ENCODE data around the gene EN1.

Gene EN1

DNA sequence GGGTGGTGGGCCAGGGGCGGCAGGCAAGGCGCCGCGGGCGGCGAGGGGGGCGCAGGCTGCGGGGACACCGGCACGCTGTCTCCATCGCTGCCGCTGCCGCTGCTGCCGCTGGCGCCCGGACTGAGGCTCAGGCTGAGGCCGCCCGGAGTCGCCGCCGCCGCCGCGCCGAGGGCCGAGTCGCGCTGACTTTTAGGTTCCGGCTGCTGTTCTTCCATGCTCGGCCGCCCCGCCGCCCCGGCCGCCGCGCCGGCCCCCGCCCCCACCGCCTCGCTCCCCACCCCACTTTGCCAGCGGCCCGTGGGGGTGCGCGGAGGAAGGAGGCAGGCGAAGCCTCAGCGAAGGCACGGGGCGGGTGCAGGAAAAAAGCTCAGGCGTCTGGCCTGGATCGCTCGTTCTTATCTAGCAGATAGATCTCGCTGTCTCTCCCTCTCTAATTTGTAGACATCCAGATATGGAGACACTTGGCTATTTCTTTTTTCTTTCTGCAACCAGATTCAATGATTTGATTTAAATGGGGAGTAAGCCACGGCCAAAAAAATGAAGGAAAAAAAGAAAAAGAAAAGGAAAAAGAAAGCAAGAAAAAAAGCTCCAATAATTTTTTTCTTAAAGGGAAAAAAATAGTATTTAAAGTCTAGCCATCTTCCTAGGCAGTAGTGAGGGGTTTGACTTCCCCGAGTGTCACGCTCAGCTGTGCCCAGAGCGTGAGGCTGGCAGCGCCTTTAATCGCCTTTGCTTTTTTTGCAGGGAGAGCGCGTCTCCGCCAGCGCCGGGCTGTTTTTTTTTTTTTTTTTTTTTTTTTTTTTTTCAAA is at the start of gene EN1:
Gene EN1 (minus strand): TSS at position 696 of the 809 bp plus-strand sequence. CDS start 481 bp downstream, at position 215.
- Mint-ChIP-seq H3K4me3 (peak within 1 kb of the TSS; percentile 69), H3K9me3 (no peaks in the 10 kb centered on the region), H3K27me3 (peaks cover 59% of the 10 kb centered on the region), H3K4me1 (peaks cover 37% of the 10 kb centered on the region), H3K36me3 (no peaks in the 10 kb centered on the region), H3K27ac (peak within 1 kb of the TSS; percentile 15)

DNA sequence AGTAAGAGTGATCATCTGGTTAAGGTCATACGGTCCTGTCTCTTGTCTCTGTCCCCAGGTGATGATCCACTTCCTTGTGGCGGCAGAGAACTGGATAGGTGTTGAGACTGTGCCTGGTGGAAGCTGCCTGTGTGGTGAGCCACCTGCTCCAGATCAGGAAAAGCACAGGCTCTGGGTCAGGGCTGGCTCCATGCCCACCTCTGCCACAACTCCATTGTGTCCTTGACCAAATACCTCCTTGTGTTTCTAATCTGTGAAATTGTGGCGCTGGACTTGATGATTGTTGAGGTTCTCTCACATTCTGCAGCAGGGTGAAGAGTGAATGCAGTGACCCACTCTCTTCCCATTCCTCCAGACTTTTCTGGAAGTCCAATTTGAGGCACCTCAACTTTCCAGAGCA is 45.7 kb upstream of the EN1 start:
- no peaks in the 10 kb centered on the region for H3K27me3 Mint-ChIP-seq
- peaks cover 12% of the 10 kb centered on the region for H3K9me3 Mint-ChIP-seq
- no peak overlapping the region for H3K4me3 Mint-ChIP-seq
- no peaks in the 10 kb centered on the region for H3K4me1 Mint-ChIP-seq
- H3K27ac Mint-ChIP-seq, result no peak overlapping the region
- peaks cover 12% of the 10 kb centered on the region for H3K36me3 Mint-ChIP-seq

DNA sequence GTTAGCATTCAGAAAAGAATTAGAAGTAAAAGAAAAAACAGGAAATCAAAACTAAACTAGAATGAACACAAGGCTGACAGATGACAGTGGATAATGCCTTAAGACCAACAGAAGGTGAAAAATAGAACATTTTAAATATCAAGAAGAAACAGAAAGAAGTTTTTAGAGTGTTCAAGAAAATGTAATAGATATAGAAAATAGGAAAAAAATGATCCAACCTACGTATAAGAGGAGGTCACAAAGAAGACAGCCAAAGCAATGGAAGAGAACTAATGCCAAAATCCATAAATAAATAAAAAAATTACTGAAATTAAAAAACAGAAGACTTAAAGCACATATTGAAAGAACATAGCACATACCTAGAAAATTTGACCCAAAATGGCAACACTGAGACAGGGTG is 42.5 kb upstream of the EN1 start:
- H3K27me3 Mint-ChIP-seq, result no peaks in the 10 kb centered on the region
- H3K27ac Mint-ChIP-seq, result no peak overlapping the region
- peaks cover 6% of the 10 kb centered on the region for H3K4me1 Mint-ChIP-seq
- peaks cover 12% of the 10 kb centered on the region for H3K9me3 Mint-ChIP-seq
- H3K36me3 Mint-ChIP-seq, result peaks cover 12% of the 10 kb centered on the region
- no peak overlapping the region for H3K4me3 Mint-ChIP-seq

DNA sequence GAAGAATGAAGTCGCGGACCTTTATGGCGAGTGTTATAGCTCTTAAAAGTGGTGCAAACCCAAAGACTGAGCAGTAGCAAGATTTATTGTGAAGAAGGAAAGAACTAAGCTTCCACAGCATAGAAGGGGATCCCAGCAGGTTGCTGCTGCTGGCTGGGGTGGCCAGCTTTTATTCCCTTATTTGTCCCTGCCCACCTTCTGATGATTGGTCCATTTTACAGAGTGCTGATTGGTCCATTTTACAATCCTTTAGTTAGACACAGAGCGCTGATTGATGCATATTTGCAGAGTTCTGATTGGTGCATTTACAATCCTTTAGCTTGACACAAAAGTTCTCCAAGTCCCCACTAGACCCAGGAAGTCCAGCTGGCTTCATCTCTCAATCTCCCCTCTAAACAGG is 36.3 kb upstream of the EN1 start:
- H3K27ac Mint-ChIP-seq, result no peak overlapping the region
- peaks cover under 1% of the 10 kb centered on the region for H3K27me3 Mint-ChIP-seq
- H3K4me1 Mint-ChIP-seq, result peaks cover 38% of the 10 kb centered on the region
- peaks cover under 1% of the 10 kb centered on the region for H3K9me3 Mint-ChIP-seq
- H3K36me3 Mint-ChIP-seq, result peaks cover under 1% of the 10 kb centered on the region
- H3K4me3 Mint-ChIP-seq, result no peak overlapping the region

DNA sequence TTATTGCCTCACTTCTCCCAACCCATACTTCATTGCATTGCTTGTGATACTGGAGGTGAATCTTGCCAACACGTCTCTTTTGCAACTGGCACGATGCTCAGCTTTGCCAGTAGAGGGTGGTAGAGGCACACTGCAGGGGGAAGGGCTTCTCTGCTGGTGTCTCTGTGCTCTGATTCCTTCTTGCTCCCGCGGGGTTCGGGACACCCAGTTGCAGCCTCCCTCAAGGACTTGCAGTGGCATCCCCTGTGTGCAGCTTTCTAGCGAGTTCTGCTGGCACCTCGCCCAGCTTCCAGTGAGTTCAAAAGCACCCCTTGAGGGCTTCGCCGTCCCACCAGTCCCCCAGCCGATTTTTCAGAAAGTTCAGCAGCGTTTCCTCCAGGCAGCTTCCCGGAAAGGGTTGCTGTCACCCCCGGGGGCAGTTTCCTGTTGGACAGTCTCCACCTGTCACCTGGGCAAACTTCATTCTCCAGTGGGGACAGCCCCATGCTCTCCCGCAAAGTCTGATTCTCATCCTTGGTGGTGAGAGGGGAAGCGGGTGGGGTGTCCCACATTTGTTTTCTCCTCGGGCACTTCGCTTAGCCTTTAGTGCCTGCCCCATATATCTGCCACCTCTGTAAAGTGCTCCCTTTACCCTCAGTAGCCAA is 35.4 kb upstream of the EN1 start:
- peak overlapping the region; percentile 77 for H3K27ac Mint-ChIP-seq

DNA sequence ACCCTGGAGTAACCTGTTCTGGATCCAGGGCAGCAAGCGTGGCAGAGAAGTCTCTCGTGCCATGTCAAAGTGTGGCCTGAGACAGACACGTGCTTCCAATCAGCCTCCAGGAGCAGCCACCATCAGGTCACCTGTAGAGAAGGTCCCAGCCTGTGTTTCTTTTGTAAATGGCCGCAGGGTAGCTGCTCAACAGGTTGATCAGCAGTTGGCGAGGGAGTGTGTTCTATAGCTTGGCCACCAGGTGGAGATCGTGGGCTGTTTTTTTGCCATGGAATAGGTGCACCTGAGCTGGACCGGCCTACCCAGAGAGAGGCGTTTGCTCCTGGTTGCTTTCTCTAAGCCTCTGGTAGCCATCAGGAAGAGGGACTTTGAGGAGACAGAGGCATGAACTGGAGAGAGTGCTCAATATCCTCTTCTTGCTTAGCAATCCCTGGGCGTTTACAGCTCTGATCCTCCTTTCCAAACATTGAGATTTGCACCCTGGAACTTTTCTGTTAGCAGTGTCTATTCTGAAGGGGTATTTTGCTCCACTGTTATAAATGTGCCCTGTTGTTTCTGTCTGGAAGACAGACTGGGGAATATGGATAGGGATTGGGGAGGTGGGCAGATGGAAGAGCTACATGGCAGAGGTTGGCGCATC is 34.2 kb upstream of the EN1 start:
- Mint-ChIP-seq H3K27me3 (peaks cover 8% of the 10 kb centered on the region), H3K4me3 (peak overlapping the region; percentile 53), H3K4me1 (peaks cover 38% of the 10 kb centered on the region), H3K9me3 (no peaks in the 10 kb centered on the region), H3K27ac (peak overlapping the region; percentile 41), H3K36me3 (no peaks in the 10 kb centered on the region)

More for the DNA sequence above, 35.4 kb upstream of the EN1 start:
- Mint-ChIP-seq H3K9me3 (no peaks in the 10 kb centered on the region), H3K27me3 (peaks cover 1% of the 10 kb centered on the region), H3K4me1 (peaks cover 38% of the 10 kb centered on the region), H3K4me3 (peak overlapping the region; percentile 87), H3K36me3 (no peaks in the 10 kb centered on the region)

DNA sequence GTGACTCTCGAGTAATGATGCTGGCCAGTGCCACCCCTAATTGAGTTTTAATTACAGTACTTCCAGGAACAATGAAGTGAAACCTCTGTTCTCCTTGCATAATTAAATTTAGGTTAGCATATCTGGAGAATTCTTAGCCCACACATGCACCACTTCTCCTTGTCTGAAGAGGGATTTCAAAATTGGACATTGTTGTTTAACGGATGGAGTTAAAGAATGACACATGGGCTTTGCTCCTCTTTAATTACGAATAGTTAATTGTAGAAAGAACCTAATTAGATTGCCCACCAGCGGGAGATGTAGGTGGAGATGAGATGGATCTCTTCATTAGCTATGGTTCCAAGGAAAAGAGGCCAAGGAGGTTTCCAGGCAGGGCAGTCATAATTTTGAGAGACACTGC is 33.1 kb upstream of the EN1 start:
- no peak overlapping the region for H3K27ac Mint-ChIP-seq
- H3K36me3 Mint-ChIP-seq, result no peaks in the 10 kb centered on the region
- no peaks in the 10 kb centered on the region for H3K9me3 Mint-ChIP-seq
- H3K4me3 Mint-ChIP-seq, result no peak overlapping the region
- peaks cover 16% of the 10 kb centered on the region for H3K27me3 Mint-ChIP-seq
- peaks cover 36% of the 10 kb centered on the region for H3K4me1 Mint-ChIP-seq

DNA sequence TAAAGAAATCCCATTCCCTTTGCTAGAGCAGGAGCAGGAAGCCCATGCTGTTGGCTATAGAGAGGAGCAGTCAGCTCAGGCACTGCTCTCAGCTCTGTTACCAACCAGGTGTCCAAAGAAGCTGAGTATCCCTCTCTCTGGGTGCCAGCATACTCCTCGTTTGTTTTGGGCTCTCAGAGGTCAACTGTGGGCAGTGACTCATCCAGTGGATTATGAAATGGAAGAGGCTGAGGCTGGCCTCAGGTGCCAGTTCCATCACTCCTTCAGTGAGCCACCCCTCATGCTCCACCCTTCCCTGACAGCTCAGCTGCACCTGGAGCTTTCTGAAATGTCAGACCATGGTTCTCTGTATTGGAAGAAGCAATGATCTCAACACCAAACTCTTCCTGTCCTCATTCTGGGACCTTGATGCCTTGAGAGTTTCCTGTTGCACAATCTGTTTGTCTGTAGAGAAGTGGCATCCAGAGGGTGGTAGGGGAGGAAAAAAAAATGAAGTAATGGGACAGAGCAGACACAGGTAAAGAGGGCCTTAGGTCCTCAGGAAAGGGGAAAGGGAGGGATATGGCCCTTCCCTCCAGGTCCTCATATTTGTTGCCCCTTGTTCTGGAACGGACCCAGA is 31.2 kb upstream of the EN1 start:
- no peaks in the 10 kb centered on the region for H3K36me3 Mint-ChIP-seq
- H3K9me3 Mint-ChIP-seq, result no peaks in the 10 kb centered on the region
- no peak overlapping the region for H3K27ac Mint-ChIP-seq
- peaks cover 22% of the 10 kb centered on the region for H3K4me1 Mint-ChIP-seq
- peaks cover 20% of the 10 kb centered on the region for H3K27me3 Mint-ChIP-seq
- no peak overlapping the region for H3K4me3 Mint-ChIP-seq

DNA sequence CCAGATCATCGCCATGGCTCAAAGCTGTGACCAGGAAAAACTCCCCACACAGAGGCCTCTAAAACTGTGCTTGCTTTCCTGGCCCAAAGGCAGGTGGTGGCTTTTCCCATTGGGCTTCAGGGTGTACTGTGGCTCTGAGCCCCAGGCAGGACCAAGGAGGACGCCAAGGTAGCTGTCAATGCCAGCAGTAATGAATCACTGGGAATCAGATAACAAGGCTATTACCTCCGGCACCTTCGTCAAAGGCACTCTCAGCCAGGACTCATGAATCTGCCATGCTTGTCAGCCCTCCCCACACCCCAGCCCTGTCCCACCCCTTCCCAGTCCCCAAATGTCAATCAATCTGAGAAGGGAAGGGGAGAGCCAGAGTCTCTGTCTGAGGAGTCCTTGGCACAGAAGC is 27.9 kb upstream of the EN1 start:
- no peak overlapping the region for H3K4me3 Mint-ChIP-seq
- no peaks in the 10 kb centered on the region for H3K9me3 Mint-ChIP-seq
- H3K27me3 Mint-ChIP-seq, result peaks cover 32% of the 10 kb centered on the region
- no peak overlapping the region for H3K27ac Mint-ChIP-seq
- no peaks in the 10 kb centered on the region for H3K4me1 Mint-ChIP-seq
- no peaks in the 10 kb centered on the region for H3K36me3 Mint-ChIP-seq

DNA sequence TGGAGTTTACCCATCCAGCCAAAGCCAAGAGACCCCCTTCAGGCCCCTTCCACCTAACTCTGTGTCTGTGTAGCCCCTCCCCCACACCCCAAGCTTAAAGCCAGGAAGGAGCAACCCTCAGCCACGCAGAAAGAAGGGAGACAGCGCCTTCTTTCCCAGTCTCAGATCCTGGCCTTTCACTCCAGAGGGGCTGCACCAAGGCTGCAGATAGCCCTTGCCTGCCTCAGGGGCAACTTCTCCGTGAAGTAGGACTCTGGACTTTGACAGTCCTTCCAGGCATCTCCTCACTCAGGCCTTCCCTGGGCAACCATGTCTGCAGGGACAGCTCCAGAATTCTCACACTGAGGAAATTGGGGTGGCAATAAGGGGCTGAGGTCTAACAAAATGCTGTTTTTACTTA is 26.9 kb upstream of the EN1 start:
- no peak overlapping the region for H3K27ac Mint-ChIP-seq
- peaks cover 32% of the 10 kb centered on the region for H3K27me3 Mint-ChIP-seq
- H3K36me3 Mint-ChIP-seq, result no peaks in the 10 kb centered on the region
- no peaks in the 10 kb centered on the region for H3K4me1 Mint-ChIP-seq
- H3K4me3 Mint-ChIP-seq, result no peak overlapping the region
- H3K9me3 Mint-ChIP-seq, result no peaks in the 10 kb centered on the region

DNA sequence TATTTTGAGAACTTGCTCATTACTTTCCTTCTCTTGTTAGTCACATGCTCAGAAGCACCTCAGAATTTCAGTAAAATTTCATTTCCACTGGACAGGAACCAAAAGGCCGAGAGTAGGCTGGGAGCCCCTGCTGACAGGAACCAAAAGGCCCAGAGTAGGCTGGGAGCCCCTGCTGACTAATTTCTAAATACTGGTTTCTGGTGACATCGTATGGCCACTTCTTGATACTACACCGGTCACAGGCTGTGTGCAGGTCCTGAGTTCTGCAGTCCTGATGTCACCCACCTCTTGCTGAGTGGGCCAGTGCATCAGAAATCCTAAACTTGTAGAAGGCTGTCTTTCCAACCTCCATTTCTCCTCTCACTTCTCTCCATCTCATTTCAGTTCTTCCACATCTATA is 17.7 kb upstream of the EN1 start:
- H3K27me3 Mint-ChIP-seq, result peaks cover 27% of the 10 kb centered on the region
- H3K9me3 Mint-ChIP-seq, result no peaks in the 10 kb centered on the region
- H3K4me1 Mint-ChIP-seq, result no peaks in the 10 kb centered on the region
- H3K27ac Mint-ChIP-seq, result no peak overlapping the region
- no peak overlapping the region for H3K4me3 Mint-ChIP-seq
- H3K36me3 Mint-ChIP-seq, result no peaks in the 10 kb centered on the region

DNA sequence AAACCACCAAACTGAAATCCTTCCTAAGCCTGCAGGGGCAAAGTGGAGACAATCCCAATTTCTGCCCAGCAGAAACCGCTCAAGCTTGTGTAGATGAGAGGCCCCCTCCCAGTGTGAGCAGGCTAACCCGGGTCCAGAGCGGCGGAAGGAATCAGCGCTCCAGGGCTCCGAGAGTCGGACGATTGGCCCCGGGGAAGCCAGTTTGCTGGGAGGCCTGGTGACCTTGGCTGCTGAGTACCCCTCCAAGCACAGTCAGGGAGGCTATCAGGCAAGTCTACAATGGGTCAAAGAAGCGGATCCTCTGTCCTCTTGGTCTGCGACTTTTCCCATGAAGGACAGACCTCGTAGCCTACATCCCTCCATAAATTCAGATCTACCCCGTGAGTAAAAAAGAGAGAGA is 16.8 kb upstream of the EN1 start:
- Mint-ChIP-seq H3K27me3 (peaks cover 34% of the 10 kb centered on the region), H3K4me1 (no peaks in the 10 kb centered on the region), H3K27ac (no peak overlapping the region), H3K36me3 (no peaks in the 10 kb centered on the region), H3K4me3 (no peak overlapping the region), H3K9me3 (no peaks in the 10 kb centered on the region)

DNA sequence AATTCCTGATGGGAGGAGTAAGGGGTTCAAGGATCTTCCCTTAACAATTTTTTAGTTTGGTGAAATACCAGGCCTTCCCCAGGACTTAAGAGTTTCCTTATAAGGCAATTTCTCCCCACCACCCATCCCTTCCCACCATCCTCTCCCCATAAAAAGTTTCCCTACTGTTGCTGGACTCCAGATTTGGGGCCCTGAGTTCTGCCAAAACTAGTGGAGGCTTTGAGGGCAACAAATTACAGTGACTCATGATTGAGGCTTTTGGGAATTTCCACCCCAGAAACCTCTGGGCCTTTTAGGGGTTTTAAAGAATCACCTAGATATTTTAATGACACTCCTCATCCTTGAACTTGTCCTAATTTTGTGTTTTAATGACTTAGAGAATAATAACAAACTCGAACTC is 14.3 kb upstream of the EN1 start:
- Mint-ChIP-seq H3K9me3 (no peaks in the 10 kb centered on the region), H3K27ac (no peak overlapping the region), H3K36me3 (no peaks in the 10 kb centered on the region), H3K27me3 (peaks cover 40% of the 10 kb centered on the region), H3K4me1 (peaks cover 5% of the 10 kb centered on the region), H3K4me3 (no peak overlapping the region)

DNA sequence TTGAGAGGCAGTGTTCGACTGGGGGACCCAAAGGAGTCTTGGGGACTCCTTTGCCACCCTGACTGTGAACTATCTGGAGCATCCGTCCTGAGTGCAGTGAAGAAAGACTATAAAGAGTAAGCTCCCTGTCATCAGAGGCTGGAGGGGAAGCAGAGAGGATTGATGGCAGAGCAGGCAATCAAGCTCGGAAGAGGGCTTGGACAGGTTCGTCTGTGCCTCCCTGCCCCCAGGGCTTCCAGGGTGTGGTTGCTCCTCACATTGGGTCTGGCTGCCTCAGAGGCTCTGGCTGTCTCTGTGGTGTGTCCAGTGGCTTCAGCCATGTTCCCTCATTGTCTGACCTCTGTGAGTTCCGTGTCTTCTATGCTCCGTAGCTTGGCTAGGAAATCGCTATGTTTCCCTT is 13.8 kb upstream of the EN1 start:
- no peaks in the 10 kb centered on the region for H3K36me3 Mint-ChIP-seq
- peaks cover 44% of the 10 kb centered on the region for H3K27me3 Mint-ChIP-seq
- H3K4me1 Mint-ChIP-seq, result peaks cover 10% of the 10 kb centered on the region
- no peak overlapping the region for H3K4me3 Mint-ChIP-seq
- H3K9me3 Mint-ChIP-seq, result no peaks in the 10 kb centered on the region
- no peak overlapping the region for H3K27ac Mint-ChIP-seq

DNA sequence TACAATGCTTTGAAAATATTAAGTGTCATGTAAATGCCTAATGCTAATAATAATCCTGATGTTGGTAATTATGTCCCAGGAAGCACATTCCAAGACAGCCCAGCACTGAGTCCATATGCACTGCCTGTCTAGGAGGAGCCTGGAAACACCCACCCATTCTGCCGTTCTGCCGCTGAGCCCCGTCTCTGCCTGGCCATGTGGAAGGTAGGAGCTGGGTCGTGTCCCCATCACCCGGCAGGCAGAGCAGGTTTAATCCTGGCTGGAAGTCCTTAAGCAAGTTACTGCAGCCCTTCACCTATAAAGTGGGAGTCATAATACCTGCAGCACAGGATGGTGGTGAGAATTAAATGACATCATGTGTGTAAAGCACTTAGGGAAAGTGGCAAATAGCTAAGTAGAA is 13.1 kb upstream of the EN1 start:
- no peaks in the 10 kb centered on the region for H3K9me3 Mint-ChIP-seq

More for the DNA sequence above, 13.1 kb upstream of the EN1 start:
- Mint-ChIP-seq H3K4me1 (peaks cover 13% of the 10 kb centered on the region), H3K36me3 (no peaks in the 10 kb centered on the region), H3K27ac (no peak overlapping the region), H3K27me3 (peaks cover 49% of the 10 kb centered on the region), H3K4me3 (no peak overlapping the region)
